ENCODE data around the gene ANKRD24.

ANKRD24 gene

DNA sequence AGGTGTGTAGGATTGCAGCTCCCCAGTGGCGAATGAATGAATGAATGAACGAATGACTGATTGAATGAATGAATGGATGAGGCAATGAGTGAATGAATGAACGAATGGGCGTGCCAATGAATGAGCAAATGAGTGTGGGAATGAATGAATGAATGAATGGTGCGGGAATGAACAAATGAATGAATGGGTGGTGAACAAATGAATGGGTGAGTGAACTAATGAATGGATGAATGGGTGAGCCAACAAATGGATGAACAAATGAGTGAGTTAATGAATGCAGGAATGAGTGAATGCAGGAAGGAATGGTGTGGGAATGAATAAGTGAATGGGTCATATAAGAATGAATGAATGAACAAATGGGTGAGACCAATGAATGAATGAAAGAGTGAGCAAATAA is 14.7 kb downstream of the ANKRD24 start:
- Histone ChIP-seq H3K27ac (no peak overlapping the region), H3K9ac (no peak overlapping the region), H3K27me3 (ENCODE audit: control insufficient read depth, insufficient read depth, low read length) (peaks cover 4% of the 10 kb centered on the region)

DNA sequence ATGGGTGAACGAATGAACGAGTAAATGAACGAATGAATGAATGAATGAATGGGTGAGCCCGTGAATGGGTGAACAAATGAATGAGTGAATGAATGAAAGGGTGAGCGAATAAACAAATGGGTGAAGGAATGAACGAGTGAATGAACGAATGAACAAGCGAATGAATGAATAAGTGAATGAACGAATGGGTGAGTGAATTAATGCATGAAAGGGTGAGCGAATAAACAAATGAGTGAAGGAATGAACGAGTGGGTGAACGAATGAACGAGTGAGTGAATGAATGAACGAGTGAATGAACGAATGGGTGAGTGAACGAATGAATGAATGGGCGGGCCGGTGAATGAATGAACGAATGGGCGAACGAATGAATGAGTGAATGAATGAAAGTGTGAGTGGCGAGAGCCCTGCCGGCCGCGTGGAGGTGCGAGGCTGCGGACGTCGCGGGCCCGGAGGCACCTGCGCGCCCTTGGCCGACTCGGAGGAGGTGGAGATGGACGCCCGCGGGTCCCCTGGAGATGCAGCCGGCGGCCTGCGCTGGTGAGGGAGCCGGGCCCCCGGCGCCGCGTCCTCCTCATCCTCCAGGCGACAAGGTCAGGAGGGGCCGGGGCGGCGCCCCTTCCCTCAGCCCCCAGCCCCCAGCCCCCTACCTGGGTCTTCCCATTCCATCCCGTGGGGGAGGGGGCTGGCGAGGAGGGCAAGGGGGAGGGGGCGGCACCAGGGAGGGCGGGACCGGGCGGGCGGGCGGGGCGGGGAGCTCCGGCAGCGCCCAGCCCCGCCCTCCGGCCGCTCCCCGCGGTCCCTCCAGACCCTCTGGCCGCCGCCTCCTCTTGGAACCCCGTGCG is 15.4 kb downstream of the ANKRD24 start:
- no peaks in the 10 kb centered on the region for H3K36me3 ChIP-seq (ENCODE audit: control insufficient read depth, insufficient read depth, low read length)
- no peak overlapping the region for H3K4me2 ChIP-seq (ENCODE audit: low read length)
- H3K27me3 ChIP-seq (ENCODE audit: control insufficient read depth, insufficient read depth, low read length): peaks cover 4% of the 10 kb centered on the region
- H3K4me3 ChIP-seq (ENCODE audit: low read depth, low read length): no peak overlapping the region
- no peaks in the 10 kb centered on the region for H3K79me2 ChIP-seq
- H2AFZ ChIP-seq: no peak overlapping the region
- H3K9ac ChIP-seq: no peak overlapping the region
- no peaks in the 10 kb centered on the region for H3K4me1 ChIP-seq
- H3K9me3 ChIP-seq (ENCODE audit: control insufficient read depth, low read length): no peaks in the 10 kb centered on the region
- H3K27ac ChIP-seq: no peak overlapping the region
- TF ChIP-seq, protein P1, sequence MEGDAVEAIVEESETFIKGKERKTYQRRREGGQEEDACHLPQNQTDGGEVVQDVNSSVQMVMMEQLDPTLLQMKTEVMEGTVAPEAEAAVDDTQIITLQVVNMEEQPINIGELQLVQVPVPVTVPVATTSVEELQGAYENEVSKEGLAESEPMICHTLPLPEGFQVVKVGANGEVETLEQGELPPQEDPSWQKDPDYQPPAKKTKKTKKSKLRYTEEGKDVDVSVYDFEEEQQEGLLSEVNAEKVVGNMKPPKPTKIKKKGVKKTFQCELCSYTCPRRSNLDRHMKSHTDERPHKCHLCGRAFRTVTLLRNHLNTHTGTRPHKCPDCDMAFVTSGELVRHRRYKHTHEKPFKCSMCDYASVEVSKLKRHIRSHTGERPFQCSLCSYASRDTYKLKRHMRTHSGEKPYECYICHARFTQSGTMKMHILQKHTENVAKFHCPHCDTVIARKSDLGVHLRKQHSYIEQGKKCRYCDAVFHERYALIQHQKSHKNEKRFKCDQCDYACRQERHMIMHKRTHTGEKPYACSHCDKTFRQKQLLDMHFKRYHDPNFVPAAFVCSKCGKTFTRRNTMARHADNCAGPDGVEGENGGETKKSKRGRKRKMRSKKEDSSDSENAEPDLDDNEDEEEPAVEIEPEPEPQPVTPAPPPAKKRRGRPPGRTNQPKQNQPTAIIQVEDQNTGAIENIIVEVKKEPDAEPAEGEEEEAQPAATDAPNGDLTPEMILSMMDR (IDR thresholded peaks at IDR 0.05): no peak

More for the DNA sequence above, 14.7 kb downstream of the ANKRD24 start:
- no peaks in the 10 kb centered on the region for H3K79me2 ChIP-seq
- H3K4me3 ChIP-seq (ENCODE audit: low read depth, low read length): no peak overlapping the region
- H3K9me3 ChIP-seq (ENCODE audit: control insufficient read depth, low read length): no peaks in the 10 kb centered on the region
- H2AFZ ChIP-seq: no peak overlapping the region
- H3K36me3 ChIP-seq (ENCODE audit: control insufficient read depth, insufficient read depth, low read length): no peaks in the 10 kb centered on the region
- TF ChIP-seq, protein P1 (IDR thresholded peaks at IDR 0.05): no peak
- no peak overlapping the region for H3K4me2 ChIP-seq (ENCODE audit: low read length)
- no peaks in the 10 kb centered on the region for H3K4me1 ChIP-seq

DNA sequence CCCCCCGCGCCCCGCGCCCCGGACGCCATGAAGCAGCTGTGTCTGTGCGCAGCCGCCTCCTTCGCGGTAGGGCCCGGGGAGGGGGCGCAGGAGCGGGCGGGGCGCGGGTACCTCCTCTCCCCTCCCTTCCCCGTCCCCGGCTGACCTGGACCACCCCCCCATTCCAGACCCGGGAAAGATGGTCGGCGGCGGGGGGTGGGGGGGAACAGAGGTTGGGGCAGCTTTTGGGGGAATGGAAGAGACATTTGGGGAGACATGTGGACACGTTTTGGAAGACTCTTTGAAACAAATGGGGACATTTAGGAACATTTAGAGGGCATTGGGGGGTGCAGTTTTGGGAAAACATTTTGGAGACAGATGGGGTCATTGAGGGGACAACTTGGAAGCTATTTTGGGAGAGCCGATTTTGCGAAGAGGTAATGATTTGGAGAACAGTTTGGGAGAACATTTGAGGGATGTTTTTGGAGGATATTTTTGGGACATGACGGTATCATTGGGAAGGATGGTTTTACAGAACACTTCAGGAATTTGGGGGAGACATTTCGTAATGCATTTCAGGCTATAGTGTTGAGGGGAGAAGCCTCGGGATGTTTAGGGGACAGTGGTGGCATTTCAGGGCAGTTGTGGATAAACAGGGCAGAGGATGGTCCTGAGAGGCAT is 16.1 kb downstream of the ANKRD24 start:
- no peak overlapping the region for H3K4me3 ChIP-seq (ENCODE audit: low read depth, low read length)
- TF ChIP-seq, protein P1 (IDR thresholded peaks at IDR 0.05): no peak
- no peaks in the 10 kb centered on the region for H3K36me3 ChIP-seq (ENCODE audit: control insufficient read depth, insufficient read depth, low read length)
- H3K4me2 ChIP-seq (ENCODE audit: low read length): no peak overlapping the region
- no peaks in the 10 kb centered on the region for H3K79me2 ChIP-seq
- no peak overlapping the region for H2AFZ ChIP-seq
- H3K9me3 ChIP-seq (ENCODE audit: control insufficient read depth, low read length): no peaks in the 10 kb centered on the region
- no peak overlapping the region for H3K9ac ChIP-seq
- H3K4me1 ChIP-seq: no peaks in the 10 kb centered on the region
- peaks cover 4% of the 10 kb centered on the region for H3K27me3 ChIP-seq (ENCODE audit: control insufficient read depth, insufficient read depth, low read length)
- H3K27ac ChIP-seq: no peak overlapping the region

DNA sequence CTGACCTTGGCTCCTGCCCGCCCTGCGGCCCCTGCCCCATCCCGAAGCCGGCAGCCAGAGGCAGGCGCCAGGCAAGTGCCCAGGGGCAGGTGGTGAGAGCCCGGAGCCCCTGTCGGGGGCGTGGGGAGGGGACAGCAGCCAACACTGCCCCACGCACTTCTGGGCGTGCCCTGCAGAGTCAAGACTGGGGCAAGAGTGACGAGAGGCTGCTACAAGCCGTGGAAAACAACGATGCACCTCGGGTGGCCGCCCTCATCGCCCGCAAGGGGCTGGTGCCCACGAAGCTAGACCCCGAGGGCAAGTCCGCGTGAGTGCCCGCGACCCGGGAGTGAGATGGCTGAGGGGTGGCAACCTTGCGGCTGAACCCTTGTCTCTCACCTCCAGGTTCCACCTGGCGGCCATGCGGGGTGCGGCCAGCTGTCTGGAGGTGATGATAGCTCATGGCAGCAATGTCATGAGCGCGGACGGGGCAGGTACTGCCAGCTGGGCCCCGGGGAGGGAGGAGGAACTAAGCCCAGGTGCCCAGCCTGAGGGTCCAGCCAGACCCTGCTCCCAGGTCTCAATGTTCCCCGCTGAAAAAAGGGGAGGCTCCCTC is 17.3 kb downstream of the ANKRD24 start:
- no peak overlapping the region for H3K4me2 ChIP-seq (ENCODE audit: low read length)
- no peak overlapping the region for H3K27ac ChIP-seq
- TF ChIP-seq, protein P1 (IDR thresholded peaks at IDR 0.05): no peak
- peaks cover 4% of the 10 kb centered on the region for H3K27me3 ChIP-seq (ENCODE audit: control insufficient read depth, insufficient read depth, low read length)
- H3K9me3 ChIP-seq (ENCODE audit: control insufficient read depth, low read length): no peaks in the 10 kb centered on the region
- H3K4me3 ChIP-seq (ENCODE audit: low read depth, low read length): no peak overlapping the region
- no peaks in the 10 kb centered on the region for H3K4me1 ChIP-seq
- no peaks in the 10 kb centered on the region for H3K36me3 ChIP-seq (ENCODE audit: control insufficient read depth, insufficient read depth, low read length)
- H3K79me2 ChIP-seq: no peaks in the 10 kb centered on the region
- H3K9ac ChIP-seq: no peak overlapping the region
- H2AFZ ChIP-seq: no peak overlapping the region
